PC-3 (cell line): ENCODE results near the gene CPD. TPM values are rescaled to one million over a fixed set of nuclear protein-coding genes. Genes with fewer than 3 reads are reported as not detected.

Source experiments
- ATAC-seq: fragments of 200-7000 bp; cut with Tn5 transposase; 2 replicates; pipeline ENCODE4 v1.9.1; 2020; ENCODE audit warnings: mild to moderate bottlenecking, moderate library complexity
- BruUV-seq: library from RNA; stranded (reverse); fragments of 400-500 nt; replicated peaks from 2 replicates; lab custom pipeline; 2021; lab: Mats Ljungman, UMichigan
- CTCF ChIA-PET: fragments of 300-600 bp; sonication (Branson Sonifier 250); formaldehyde crosslinking; loops from one replicate; lab custom pipeline; 2022; ENCODE audit warnings: antibody characterized with exemption; lab: Charles Lee
- POLR2A ChIA-PET: fragments of 300-600 bp; sonication (Branson Sonifier 250); formaldehyde crosslinking; loops from one replicate; lab custom pipeline; 2022; ENCODE audit warnings: antibody characterized with exemption; ENCODE audit not compliant: unreplicated experiment; lab: Charles Lee
- DNase-seq: peaks from one replicate; pipeline ENCODE4 v3.0.0-alpha.2; 2015
- H2AFZ ChIP-seq: fragments of 300-600 bp; sonication (generic); 2 replicates; pipeline ENCODE4 v1.6.0; 2016; ENCODE audit warnings: antibody characterized with exemption, low read length
- H3F3A ChIP-seq: fragments of 300-600 bp; sonication (generic); one replicate; pipeline ENCODE4 v1.6.0; 2017; ENCODE audit warnings: antibody characterized with exemption, low read length, control low read depth, mild to moderate bottlenecking; ENCODE audit not compliant: unreplicated experiment
- H3K27ac ChIP-seq: fragments of 300-600 bp; sonication (generic); 2 replicates; pipeline ENCODE4 v1.5.1; 2016; ENCODE audit warnings: mild to moderate bottlenecking, low read length
- H3K27me3 ChIP-seq: fragments of 300-600 bp; sonication (generic); 2 replicates; pipeline ENCODE4 v1.6.1; 2016; ENCODE audit warnings: low read length, mixed read lengths
- H3K36me3 ChIP-seq: fragments of 300-600 bp; sonication (generic); 2 replicates; pipeline ENCODE4 v1.6.1; 2016; ENCODE audit warnings: low read depth, mixed run types, low read length, mixed read lengths
- H3K4me1 ChIP-seq: fragments of 300-600 bp; sonication (generic); 2 replicates; pipeline ENCODE4 v1.5.1; 2016; ENCODE audit warnings: low read length; ENCODE audit not compliant: insufficient read depth
- H3K4me2 ChIP-seq: fragments of 300-600 bp; sonication (generic); 2 replicates; pipeline ENCODE4 v1.6.0; 2016; ENCODE audit warnings: low read length
- H3K4me3 ChIP-seq: fragments of 300-600 bp; sonication (generic); 2 replicates; pipeline ENCODE4 v1.5.1; 2016; ENCODE audit warnings: mild to moderate bottlenecking, low read length, mixed read lengths
- H3K79me2 ChIP-seq: fragments of 300-600 bp; sonication (generic); 2 replicates; pipeline ENCODE4 v1.6.1; 2017; ENCODE audit warnings: low read length, mixed read lengths
- H3K9ac ChIP-seq: fragments of 300-600 bp; sonication (generic); 2 replicates; pipeline ENCODE4 v1.6.0; 2016; ENCODE audit warnings: mild to moderate bottlenecking, low read length
- H3K9me2 ChIP-seq: fragments of 300-600 bp; sonication (generic); replicated peaks from 2 replicates; pipeline ENCODE4 v1.6.1; 2016; ENCODE audit warnings: mixed run types, low read length, mixed read lengths
- H3K9me3 ChIP-seq: fragments of 300-600 bp; sonication (generic); 2 replicates; pipeline ENCODE4 v1.6.1; 2016; ENCODE audit warnings: low read length, mixed read lengths
- H4K20me1 ChIP-seq: fragments of 300-600 bp; sonication (generic); 2 replicates; pipeline ENCODE4 v1.6.1; 2016; ENCODE audit warnings: low read length, mixed read lengths
- CTCF ChIP-seq: fragments of 300-600 bp; sonication (generic); conservative IDR thresholded peaks from 2 replicates; pipeline ENCODE4 v1.5.1; 2017; ENCODE audit warnings: antibody characterized with exemption, low read depth, mild to moderate bottlenecking, low read length
- EZH2 ChIP-seq: fragments of 300-600 bp; sonication (generic); IDR thresholded peaks from one replicate; pipeline ENCODE4 v1.6.1; 2017; ENCODE audit warnings: antibody characterized with exemption, mild to moderate bottlenecking, low read length; ENCODE audit not compliant: unreplicated experiment
- EZH2phosphoT487 ChIP-seq: fragments of 300-600 bp; sonication (generic); IDR thresholded peaks from 2 replicates; pipeline ENCODE4 v1.6.1; 2018; ENCODE audit warnings: mild to moderate bottlenecking, antibody characterized with exemption, low read length, borderline replicate concordance
- intact Hi-C: fragments of 100-400 bp; cut with micrococcal nuclease; formaldehyde crosslinking; loops from 2 replicates; pipeline ENCODE4 v1.9.0; 2023
- total RNA-seq: library from RNA; depleted of rRNA; stranded (reverse); fragments of >200 nt; gene quantifications from 2 replicates; pipeline ENCODE4 v1.2.3, GENCODE V29; 2014

CPD gene
- total RNA-seq, 1 experiment from 2014 or later, result 30.9 TPM

DNA sequence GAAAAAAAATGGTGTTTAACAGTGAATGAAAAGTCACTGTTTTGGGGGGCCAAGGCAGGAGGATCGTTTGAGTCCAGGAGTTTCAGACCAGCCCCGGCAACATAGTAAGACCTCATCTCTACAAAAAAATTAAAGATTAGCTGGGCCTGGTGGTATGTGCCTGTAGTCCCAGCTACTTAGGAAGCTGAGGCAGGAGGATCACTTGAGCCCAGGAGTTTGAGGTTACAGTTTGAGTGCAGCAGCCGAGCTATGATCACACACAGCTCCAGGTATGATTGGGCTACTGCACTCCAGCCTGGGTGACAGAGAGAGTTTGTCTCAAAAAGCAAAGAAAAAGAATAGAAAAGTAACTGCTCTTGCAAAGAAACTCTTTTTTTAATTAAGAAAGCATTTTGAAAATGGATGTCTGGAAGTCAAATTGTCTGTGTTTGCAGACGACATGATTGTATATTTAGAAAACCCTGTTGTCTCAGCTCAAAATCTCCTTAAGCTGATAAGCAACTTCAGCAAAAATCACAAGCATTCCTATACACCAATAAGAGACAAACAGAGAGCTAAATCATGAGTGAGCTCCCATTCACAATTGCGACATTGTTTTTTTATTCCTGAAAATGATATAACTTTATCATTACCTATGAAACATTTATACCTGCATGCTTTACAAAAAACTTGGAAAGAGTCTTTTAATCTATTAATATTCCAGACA lies 20.5 kb upstream of the CPD start:
- H3K27me3 ChIP-seq, result no peaks in the 10 kb centered on the region
- no TSS peak for BruUV-seq
- H3K4me2 ChIP-seq, result no peak overlapping the region
- ATAC-seq (no peak), DNase-seq (no peak)
- no peak overlapping the region for H3K4me3 ChIP-seq
- H3K27ac ChIP-seq, result no peak overlapping the region
- TF ChIP-seq EZH2, result no peak
- TF ChIP-seq EZH2phosphoT487, result no peak
- no peak for TF ChIP-seq CTCF
- H3K36me3 ChIP-seq, result no peaks in the 10 kb centered on the region
- no peaks in the 10 kb centered on the region for H4K20me1 ChIP-seq
- ChIA-PET POLR2A (no interaction called here), CTCF (no interaction called here)
- H3K9ac ChIP-seq, result no peak overlapping the region
- H3K79me2 ChIP-seq, result no peaks in the 10 kb centered on the region
- intact Hi-C loops, result no loop called here
- no peaks in the 10 kb centered on the region for H3F3A ChIP-seq
- no peaks in the 10 kb centered on the region; the same call in 1 of the 2 replicates for H3K9me3 ChIP-seq
- H2AFZ ChIP-seq, result no peak overlapping the region
- peaks cover 2% of the 10 kb centered on the region; the same call in 1 of the 2 replicates for H3K4me1 ChIP-seq
- H3K9me2 ChIP-seq, result no peaks in the 10 kb centered on the region

- peaks cover 13% of the 10 kb centered on the region; the same call in 1 of the 2 replicates for H3K4me1 ChIP-seq
- H3K9me2 ChIP-seq, result no peaks in the 10 kb centered on the region
- H3K27ac ChIP-seq, result no peak overlapping the region
- TF ChIP-seq EZH2phosphoT487 (no peak), CTCF (no peak), EZH2 (no peak)
- no peak overlapping the region for H3K4me2 ChIP-seq
- no peak for ATAC-seq
- no peaks in the 10 kb centered on the region for H3F3A ChIP-seq
- no peaks in the 10 kb centered on the region for H3K36me3 ChIP-seq
- no peak overlapping the region for H3K9ac ChIP-seq
- H4K20me1 ChIP-seq, result no peaks in the 10 kb centered on the region
- H3K79me2 ChIP-seq, result no peaks in the 10 kb centered on the region
- POLR2A ChIA-PET, result no interaction called here
- H2AFZ ChIP-seq, result no peak overlapping the region
- no peaks in the 10 kb centered on the region for H3K9me3 ChIP-seq
- BruUV-seq, result no TSS peak
- H3K4me3 ChIP-seq, result no peak overlapping the region
- DNase-seq, result no peak
- no peaks in the 10 kb centered on the region for H3K27me3 ChIP-seq
- intact Hi-C loops, result no loop called here
- CTCF ChIA-PET, result no interaction called here
These were observed 18.5 kb upstream of the CPD start for GRCh38 chr17:30360086-30360808.

DNA sequence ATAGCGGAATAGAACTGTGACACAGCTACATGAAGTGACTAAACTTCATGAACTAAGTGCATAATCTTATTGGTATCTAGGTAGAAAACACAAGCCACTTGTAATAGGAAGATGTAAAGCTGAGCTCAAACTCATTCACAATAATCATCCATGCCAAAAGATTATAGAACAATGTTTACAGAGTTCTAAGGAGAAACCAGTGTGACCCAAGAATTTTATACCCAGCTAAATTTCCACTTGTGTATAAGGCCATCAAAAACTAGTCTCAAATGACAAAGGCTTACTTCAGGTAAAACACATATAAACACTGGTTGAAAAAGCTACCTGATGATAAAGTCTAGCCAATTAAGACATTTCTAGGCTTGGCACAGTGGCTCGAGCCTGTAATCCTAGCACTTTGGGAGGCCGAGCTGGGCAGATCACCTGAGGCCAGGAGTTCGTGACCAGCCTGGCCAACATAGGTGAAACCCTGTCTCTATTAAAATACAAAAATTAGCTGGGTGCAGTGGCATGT lies 16.9 kb upstream of the CPD start:
- no peak overlapping the region for H2AFZ ChIP-seq
- H3K4me1 ChIP-seq, result peaks cover 13% of the 10 kb centered on the region; the same call in 1 of the 2 replicates
- POLR2A ChIA-PET, result no interaction called here
- no peaks in the 10 kb centered on the region for H3K27me3 ChIP-seq
- no peak overlapping the region for H3K9ac ChIP-seq
- ATAC-seq (no peak), DNase-seq (no peak)
- no peak overlapping the region for H3K4me3 ChIP-seq
- intact Hi-C loops, result no loop called here
- no peak overlapping the region for H3K27ac ChIP-seq
- no peaks in the 10 kb centered on the region for H3K79me2 ChIP-seq
- H4K20me1 ChIP-seq, result no peaks in the 10 kb centered on the region
- H3F3A ChIP-seq, result no peaks in the 10 kb centered on the region
- H3K9me2 ChIP-seq, result no peaks in the 10 kb centered on the region
- no peaks in the 10 kb centered on the region for H3K36me3 ChIP-seq
- CTCF ChIA-PET, result no interaction called here
- TF ChIP-seq EZH2 (no peak), CTCF (no peak), EZH2phosphoT487 (no peak)
- H3K9me3 ChIP-seq, result no peaks in the 10 kb centered on the region
- H3K4me2 ChIP-seq, result no peak overlapping the region
- no TSS peak for BruUV-seq
